GM18502 (cell line): ENCODE results near the gene SAXO1.
"Not testable (repeated sequence)": the region's sequence is repeated elsewhere in the genome, so short reads cannot be mapped to it uniquely, and the experiment has no call there.

Experiments
- ATAC-seq: cut with Tn5 transposase; IDR thresholded peaks from one replicate; pipeline ENCODE4 v1.9.1; 2021; ENCODE audit warnings: mild to moderate bottlenecking; ENCODE audit not compliant: unreplicated experiment, poor library complexity

The SAXO1 gene

GRCh38 chr9:19000133-19000532 is 32.9 kb downstream of the SAXO1 start:
- no peak for ATAC-seq

- ATAC-seq = no peak
Measured at GRCh38 chr9:18999173-18999785, 33.7 kb downstream of the SAXO1 start.

GRCh38 chr9:18997151-18997550 is 35.9 kb downstream of the SAXO1 start:
- no peak for ATAC-seq

- ATAC-seq = no peak
Measured at GRCh38 chr9:18996211-18996610, 36.8 kb downstream of the SAXO1 start.

- ATAC-seq = no peak
Measured at GRCh38 chr9:18994263-18994916, 38.6 kb downstream of the SAXO1 start.

- not testable (repeated sequence) for ATAC-seq
Measured at GRCh38 chr9:18991197-18991596, 41.8 kb downstream of the SAXO1 start.

GRCh38 chr9:18990494-18990893 is 42.5 kb downstream of the SAXO1 start:
- ATAC-seq = no peak

GRCh38 chr9:18989865-18990264 is 43.1 kb downstream of the SAXO1 start:
- no peak for ATAC-seq

GRCh38 chr9:18989097-18989496 is 43.9 kb downstream of the SAXO1 start:
- no peak for ATAC-seq

GRCh38 chr9:18988003-18988402 is 45.0 kb downstream of the SAXO1 start:
- no peak for ATAC-seq

- no peak for ATAC-seq
Measured at GRCh38 chr9:18985996-18986395, 47.0 kb downstream of the SAXO1 start.

- ATAC-seq = no peak
Measured at GRCh38 chr9:18985464-18985951, 47.5 kb downstream of the SAXO1 start.

GRCh38 chr9:18982262-18982620 is 50.8 kb downstream of the SAXO1 start:
- ATAC-seq = no peak

GRCh38 chr9:18981476-18982261 is 51.3 kb downstream of the SAXO1 start:
- ATAC-seq = no peak

- ATAC-seq = no peak
Measured at GRCh38 chr9:18980189-18980588, 52.8 kb downstream of the SAXO1 start.

GRCh38 chr9:18979367-18979766 is 53.6 kb downstream of the SAXO1 start:
- no peak for ATAC-seq

GRCh38 chr9:18978188-18978587 is 54.8 kb downstream of the SAXO1 start:
- no peak for ATAC-seq

- no peak for ATAC-seq
Measured at GRCh38 chr9:18976709-18977531, 56.1 kb downstream of the SAXO1 start.

GRCh38 chr9:18976221-18976708 is 56.7 kb downstream of the SAXO1 start:
- no peak for ATAC-seq

GRCh38 chr9:18973348-18973747 is 59.7 kb downstream of the SAXO1 start:
- no peak for ATAC-seq
